Measurements from ENCODE around the gene SMCHD1. TPM values are rescaled to one million over a fixed set of nuclear protein-coding genes. Genes with fewer than 3 reads are reported as not detected.
"Not testable (repeated sequence)": the region's sequence is repeated elsewhere in the genome, so short reads cannot be mapped to it uniquely, and the experiment has no call there.

Gene SMCHD1
- total RNA-seq, 1 experiment from 2014 or later = 84.4 TPM

DNA sequence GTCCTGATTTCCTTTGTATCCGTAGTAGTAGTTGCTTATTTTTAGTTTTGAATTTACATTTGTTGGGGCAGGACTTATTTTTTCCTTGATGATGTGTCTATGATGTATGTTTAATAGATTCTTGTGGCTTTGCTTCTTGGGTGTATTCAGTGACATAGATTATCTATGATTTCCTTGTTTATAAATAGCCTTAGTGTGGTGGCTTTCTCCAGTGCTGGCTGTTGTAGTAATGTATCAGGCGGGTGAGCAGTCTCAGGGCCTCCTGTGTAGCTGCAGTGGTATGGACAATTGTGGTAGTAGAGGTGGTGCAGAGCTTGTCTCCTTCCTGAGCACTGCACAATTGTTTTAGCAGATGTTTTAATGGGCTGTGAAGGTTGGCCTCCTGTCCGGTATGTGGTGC lies 60.5 kb downstream of the SMCHD1 start:
- no peak overlapping the region for H3K27ac ChIP-seq
- H3K4me1 ChIP-seq (replicated peaks) = no peaks in the 10 kb centered on the region
- no peaks in the 10 kb centered on the region for H3K27me3 ChIP-seq (replicated peaks)
- H3K9me3 ChIP-seq (replicated peaks) = no peaks in the 10 kb centered on the region
- H3K4me3 ChIP-seq = no peak overlapping the region
- peaks cover 68% of the 10 kb centered on the region for H3K36me3 ChIP-seq
- DNase-seq (ENCODE audit: low read depth in 1 of 2, low spot score in 2 of 2) = no peak

DNA sequence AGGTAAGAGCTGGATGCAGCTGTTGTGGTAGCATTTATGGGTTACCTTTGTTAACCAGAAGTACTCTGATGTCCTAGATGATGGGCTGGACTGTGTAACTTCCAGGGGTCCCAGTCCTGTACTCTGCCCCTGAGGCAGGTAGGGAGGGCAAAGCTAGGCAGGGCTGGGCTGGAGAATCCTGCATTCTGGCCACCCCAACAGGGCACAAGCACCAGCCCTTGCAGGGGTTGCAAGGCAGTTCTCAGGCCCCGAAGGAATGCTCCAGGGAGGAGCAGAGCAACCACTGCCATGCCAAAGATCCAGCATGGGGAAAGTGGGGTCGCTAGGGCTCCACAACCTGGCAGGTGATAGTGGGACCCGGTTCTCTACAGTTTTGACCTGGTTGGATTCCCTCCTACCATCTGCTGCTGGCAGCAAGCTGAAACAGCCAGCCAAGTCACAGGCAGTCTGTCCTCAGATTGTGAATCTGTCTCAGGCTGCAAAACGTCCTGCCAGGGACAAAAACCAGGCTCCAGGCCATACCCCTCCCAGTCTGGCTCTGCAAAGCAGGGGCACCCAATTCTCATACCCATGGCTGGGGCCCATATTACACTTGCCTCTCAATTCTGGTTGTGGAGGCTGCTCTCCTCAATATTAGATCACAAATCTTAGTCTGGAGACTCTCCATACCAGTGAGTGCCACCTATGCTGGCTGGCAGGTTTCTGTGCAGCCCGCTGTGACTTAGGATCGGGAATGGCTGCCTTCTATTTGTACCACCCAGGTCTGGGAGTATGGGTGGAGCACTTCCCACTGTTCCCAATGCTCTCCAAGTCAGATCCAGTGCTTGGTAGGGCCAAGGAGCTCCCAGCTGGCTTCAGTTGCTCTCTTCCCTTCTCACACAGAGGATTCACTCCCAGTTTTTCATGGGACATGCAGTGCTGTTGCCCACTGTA lies 61.1 kb downstream of the SMCHD1 start:
- no peaks in the 10 kb centered on the region for H3K27me3 ChIP-seq (replicated peaks)

DNA sequence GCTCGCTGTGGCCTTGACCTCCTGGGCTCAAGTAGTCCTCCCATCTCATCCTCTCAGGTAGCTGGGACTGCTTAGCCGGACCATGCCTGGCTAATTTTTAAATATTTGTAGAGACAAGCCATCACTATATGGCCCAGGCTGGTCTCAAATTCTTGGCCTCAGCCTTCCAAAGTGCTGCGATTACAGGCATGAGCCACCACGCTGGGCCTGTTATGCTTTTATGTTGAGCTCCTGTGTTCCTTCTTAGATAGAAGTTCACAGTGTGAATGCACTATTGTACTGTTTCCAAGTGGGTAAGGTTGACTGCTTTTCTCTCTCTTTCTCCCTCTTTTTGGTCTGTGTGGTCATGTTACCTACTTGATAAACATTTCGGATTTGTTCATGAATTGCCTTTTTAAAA lies 61.9 kb downstream of the SMCHD1 start:
- Histone ChIP-seq H3K36me3 (peaks cover 74% of the 10 kb centered on the region), H3K27ac (no peak overlapping the region), H3K4me3 (no peak overlapping the region), H3K9me3 (replicated peaks) (no peaks in the 10 kb centered on the region), H3K27me3 (replicated peaks) (no peaks in the 10 kb centered on the region), H3K4me1 (replicated peaks) (no peaks in the 10 kb centered on the region)
- DNase-seq (ENCODE audit: low read depth in 1 of 2, low spot score in 2 of 2) = no peak

More for the DNA sequence above, 61.1 kb downstream of the SMCHD1 start:
- H3K9me3 ChIP-seq (replicated peaks) = no peaks in the 10 kb centered on the region
- no peaks in the 10 kb centered on the region for H3K4me1 ChIP-seq (replicated peaks)
- no peak overlapping the region for H3K4me3 ChIP-seq
- no peak overlapping the region for H3K27ac ChIP-seq
- no peak for DNase-seq (ENCODE audit: low read depth in 1 of 2, low spot score in 2 of 2)
- peaks cover 72% of the 10 kb centered on the region for H3K36me3 ChIP-seq

DNA sequence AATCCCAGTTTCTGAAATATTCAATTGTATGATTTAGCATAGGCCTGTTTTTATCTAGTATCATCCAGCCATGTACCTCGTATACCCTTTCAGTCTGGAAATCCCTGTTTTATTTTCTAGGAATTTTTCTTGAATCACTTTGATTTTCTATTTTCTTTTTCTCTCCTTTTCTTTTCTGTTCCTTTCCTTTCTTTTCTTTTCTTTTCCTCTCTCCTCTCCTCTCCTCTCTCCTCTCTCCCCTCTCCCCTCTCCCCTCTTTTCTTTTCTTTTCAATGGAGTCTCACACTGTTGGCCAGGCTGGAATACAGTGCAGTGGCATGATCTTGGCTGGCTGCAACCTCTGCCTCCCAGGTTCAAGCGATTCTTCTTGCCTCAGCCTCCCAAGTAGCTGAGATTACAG lies 63.5 kb downstream of the SMCHD1 start:
- Histone ChIP-seq H3K9me3 (replicated peaks) (no peaks in the 10 kb centered on the region), H3K4me3 (no peak overlapping the region), H3K27me3 (replicated peaks) (no peaks in the 10 kb centered on the region), H3K27ac (no peak overlapping the region), H3K4me1 (replicated peaks) (no peaks in the 10 kb centered on the region), H3K36me3 (peaks cover 72% of the 10 kb centered on the region)
- no peak for DNase-seq (ENCODE audit: low read depth in 1 of 2, low spot score in 2 of 2)

DNA sequence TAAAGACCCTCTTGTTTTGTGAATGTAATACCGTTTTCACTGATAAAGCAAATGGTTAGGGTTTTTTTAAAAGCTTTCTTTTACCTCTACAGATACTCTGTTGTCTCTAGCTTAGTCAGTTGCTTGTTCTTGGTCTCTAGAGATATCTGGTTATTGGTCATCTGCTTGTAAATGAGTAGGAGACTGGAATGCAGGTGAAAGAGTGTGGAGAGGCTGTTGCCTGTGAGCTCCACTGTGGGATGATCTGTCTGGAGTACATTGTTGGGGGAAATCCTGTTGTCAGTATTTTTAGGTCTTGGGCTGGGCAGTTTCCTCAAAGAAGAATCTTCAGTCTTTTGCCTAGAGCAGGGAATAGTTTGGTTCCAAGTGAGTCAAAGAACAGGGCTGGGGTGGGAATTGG lies 67.7 kb downstream of the SMCHD1 start:
- no peak for DNase-seq (ENCODE audit: low read depth in 1 of 2, low spot score in 2 of 2)

DNA sequence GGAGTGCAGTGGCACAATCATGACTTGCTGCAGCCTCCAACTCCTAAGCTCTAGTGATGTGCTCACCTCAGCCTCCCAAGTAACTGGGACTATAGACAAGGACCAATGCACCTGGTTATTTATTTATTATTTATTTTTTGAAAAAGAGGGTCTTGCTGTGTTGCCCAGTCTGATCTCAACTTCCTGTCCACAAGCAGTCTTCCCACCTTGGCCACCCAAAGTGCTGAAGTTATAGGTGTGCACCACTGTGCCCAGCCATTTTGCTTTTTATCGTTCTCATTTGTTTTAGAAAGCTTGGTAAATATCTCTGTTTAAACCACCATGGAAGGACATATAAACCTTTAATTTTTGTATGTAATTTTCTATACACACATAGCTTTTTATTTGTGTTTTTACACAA lies 74.2 kb downstream of the SMCHD1 start:
- Histone ChIP-seq H3K36me3 (peaks cover 76% of the 10 kb centered on the region), H3K4me3 (no peak overlapping the region), H3K4me1 (replicated peaks) (no peaks in the 10 kb centered on the region), H3K27me3 (replicated peaks) (no peaks in the 10 kb centered on the region), H3K9me3 (replicated peaks) (no peaks in the 10 kb centered on the region), H3K27ac (no peak overlapping the region)
- no peak for DNase-seq (ENCODE audit: low read depth in 1 of 2, low spot score in 2 of 2)

More for the DNA sequence above, 67.7 kb downstream of the SMCHD1 start:
- Histone ChIP-seq H3K27me3 (replicated peaks) (no peaks in the 10 kb centered on the region), H3K4me1 (replicated peaks) (no peaks in the 10 kb centered on the region), H3K36me3 (peaks cover 70% of the 10 kb centered on the region), H3K4me3 (no peak overlapping the region), H3K27ac (no peak overlapping the region), H3K9me3 (replicated peaks) (no peaks in the 10 kb centered on the region)

DNA sequence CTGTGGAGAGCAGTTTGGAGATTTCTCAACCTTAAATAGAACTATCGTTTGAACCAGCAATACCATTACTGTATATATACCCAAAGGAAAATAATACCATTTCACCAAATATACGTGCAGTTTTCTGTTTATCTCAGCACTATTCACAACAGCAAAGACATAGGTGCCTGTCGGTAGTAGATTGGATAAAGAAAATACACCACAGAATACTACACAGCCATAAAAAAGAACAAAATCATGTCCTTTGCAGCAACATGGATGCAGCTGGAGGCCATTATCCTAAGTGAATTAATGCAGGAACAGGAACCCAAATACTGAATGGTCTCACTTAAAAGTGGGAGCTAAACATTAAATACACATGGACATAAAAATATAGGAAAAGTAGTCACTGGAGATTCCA lies 81.3 kb downstream of the SMCHD1 start:
- H3K27me3 ChIP-seq (replicated peaks) = no peaks in the 10 kb centered on the region
- H3K9me3 ChIP-seq (replicated peaks) = no peaks in the 10 kb centered on the region
- H3K27ac ChIP-seq = no peak overlapping the region
- no peaks in the 10 kb centered on the region for H3K4me1 ChIP-seq (replicated peaks)
- peaks cover 84% of the 10 kb centered on the region for H3K36me3 ChIP-seq
- no peak for DNase-seq (ENCODE audit: low read depth in 1 of 2, low spot score in 2 of 2)
- H3K4me3 ChIP-seq = no peak overlapping the region

DNA sequence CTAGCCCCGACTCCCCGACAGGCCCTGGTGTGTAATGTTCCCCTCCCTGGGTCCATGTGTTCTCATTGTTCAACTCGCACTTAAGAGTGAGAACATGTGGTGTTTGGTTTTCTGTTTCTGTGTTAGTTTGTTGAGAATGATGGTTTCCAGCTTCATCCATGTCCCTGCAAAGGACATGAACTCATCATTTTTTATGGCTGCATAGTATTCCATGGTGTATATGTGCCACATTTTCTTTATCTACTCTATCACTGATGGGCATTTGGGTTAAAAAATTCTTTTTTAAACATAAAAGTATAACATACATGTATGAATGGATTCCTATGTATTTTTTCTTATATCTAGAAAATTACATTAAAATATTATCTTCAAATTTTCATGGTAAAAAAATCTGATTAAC lies 84.6 kb downstream of the SMCHD1 start:
- not testable (repeated sequence) for H3K4me1 ChIP-seq (replicated peaks); H3K27ac ChIP-seq; H3K9me3 ChIP-seq (replicated peaks); DNase-seq (ENCODE audit: low read depth in 1 of 2, low spot score in 2 of 2); H3K4me3 ChIP-seq; H3K27me3 ChIP-seq (replicated peaks)
- peaks cover 82% of the 10 kb centered on the region for H3K36me3 ChIP-seq

DNA sequence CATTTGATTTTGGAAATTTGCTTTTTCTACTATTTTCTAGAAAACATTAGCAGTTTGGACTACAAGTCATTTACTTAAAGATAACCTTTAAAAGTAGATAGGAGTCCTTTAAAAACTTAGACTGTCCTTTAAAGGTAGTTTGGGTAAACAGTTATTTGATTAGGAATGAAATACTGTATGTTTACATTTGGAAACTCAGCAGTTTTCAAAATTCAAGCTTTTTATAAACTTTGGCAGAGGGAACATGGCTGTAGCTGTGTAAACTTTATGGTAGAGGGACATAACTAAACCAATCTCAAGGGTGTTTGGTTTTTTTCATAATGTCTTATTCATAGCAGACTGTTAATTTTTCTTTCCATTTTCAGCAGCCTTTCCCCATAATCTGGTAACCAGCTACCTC lies 90.7 kb downstream of the SMCHD1 start:
- no peaks in the 10 kb centered on the region for H3K4me1 ChIP-seq (replicated peaks)
- no peaks in the 10 kb centered on the region for H3K9me3 ChIP-seq (replicated peaks)
- H3K27me3 ChIP-seq (replicated peaks) = no peaks in the 10 kb centered on the region
- DNase-seq (ENCODE audit: low read depth in 1 of 2, low spot score in 2 of 2) = no peak
- no peak overlapping the region for H3K27ac ChIP-seq
- H3K36me3 ChIP-seq = peaks cover 86% of the 10 kb centered on the region
- no peak overlapping the region for H3K4me3 ChIP-seq

DNA sequence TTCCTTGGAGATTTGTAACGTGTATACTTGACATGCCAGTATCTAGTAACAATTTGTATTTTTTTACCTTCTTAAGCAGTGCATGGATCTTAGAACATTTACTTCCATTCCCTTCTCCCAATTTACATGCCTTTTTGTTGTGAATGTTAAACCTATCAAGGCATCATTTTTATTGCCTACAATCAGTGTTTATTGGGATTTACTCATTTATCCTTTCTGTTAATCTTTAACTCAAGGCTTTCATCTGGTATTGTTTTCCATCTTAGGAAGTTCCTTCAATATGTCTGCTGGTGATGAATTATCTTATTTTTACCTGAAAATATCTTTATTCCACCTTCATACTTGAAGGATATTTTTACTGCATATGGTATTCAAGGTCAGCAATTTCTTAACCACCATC lies 102.8 kb downstream of the SMCHD1 start:
- no peak for DNase-seq (ENCODE audit: low read depth in 1 of 2, low spot score in 2 of 2)
- no peak overlapping the region for H3K4me3 ChIP-seq
- H3K9me3 ChIP-seq (replicated peaks) = no peaks in the 10 kb centered on the region
- H3K27ac ChIP-seq = no peak overlapping the region
- no peaks in the 10 kb centered on the region for H3K4me1 ChIP-seq (replicated peaks)
- H3K27me3 ChIP-seq (replicated peaks) = no peaks in the 10 kb centered on the region
- H3K36me3 ChIP-seq = peaks cover 38% of the 10 kb centered on the region

DNA sequence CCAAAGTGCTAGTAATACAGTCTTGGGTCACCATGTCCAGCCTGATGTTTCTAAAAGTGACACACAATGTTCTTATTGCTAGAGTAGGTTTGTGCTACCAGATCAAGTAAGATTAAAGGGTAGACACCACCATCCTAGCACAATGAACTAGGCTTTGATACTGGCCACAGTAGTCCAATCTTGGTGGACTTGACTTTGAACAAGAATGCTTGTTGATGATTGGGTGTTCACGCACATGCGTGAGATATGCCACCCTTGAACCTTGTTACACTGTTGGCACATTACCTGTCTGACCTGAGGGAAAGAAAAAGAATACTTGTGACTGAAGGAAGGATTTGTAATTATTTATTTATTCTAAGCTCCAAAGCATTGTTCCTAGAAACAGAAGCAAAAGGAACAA lies 119.1 kb downstream of the SMCHD1 start:
- Histone ChIP-seq H3K27ac (no peak overlapping the region), H3K9me3 (replicated peaks) (no peaks in the 10 kb centered on the region), H3K36me3 (peaks cover 78% of the 10 kb centered on the region), H3K27me3 (replicated peaks) (no peaks in the 10 kb centered on the region), H3K4me3 (no peak overlapping the region), H3K4me1 (replicated peaks) (no peaks in the 10 kb centered on the region)
- DNase-seq (ENCODE audit: low read depth in 1 of 2, low spot score in 2 of 2) = no peak

DNA sequence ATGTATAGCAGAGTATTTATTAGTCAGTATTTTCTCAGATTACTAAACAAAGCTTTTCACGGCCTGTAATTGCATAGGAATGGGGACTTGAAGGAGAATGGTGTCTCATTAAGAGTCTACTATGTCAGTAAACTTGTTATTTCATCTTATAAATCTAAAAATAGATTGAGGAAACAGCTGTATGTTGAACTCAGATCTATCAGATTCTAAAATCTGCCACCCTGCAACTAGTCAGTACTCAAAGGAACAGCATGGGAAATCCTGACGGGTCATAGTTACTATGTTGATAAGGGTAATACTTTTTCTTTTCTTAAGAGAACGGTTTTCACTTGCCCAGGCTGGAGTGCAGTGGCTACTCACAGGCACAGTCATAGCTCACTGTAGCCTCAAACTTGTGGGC lies 121.1 kb downstream of the SMCHD1 start:
- H3K9me3 ChIP-seq (replicated peaks) = no peaks in the 10 kb centered on the region
- H3K4me1 ChIP-seq (replicated peaks) = no peaks in the 10 kb centered on the region
- no peak overlapping the region for H3K4me3 ChIP-seq
- no peak for DNase-seq (ENCODE audit: low read depth in 1 of 2, low spot score in 2 of 2)
- H3K27ac ChIP-seq = no peak overlapping the region
- H3K27me3 ChIP-seq (replicated peaks) = no peaks in the 10 kb centered on the region
- peaks cover 71% of the 10 kb centered on the region for H3K36me3 ChIP-seq

DNA sequence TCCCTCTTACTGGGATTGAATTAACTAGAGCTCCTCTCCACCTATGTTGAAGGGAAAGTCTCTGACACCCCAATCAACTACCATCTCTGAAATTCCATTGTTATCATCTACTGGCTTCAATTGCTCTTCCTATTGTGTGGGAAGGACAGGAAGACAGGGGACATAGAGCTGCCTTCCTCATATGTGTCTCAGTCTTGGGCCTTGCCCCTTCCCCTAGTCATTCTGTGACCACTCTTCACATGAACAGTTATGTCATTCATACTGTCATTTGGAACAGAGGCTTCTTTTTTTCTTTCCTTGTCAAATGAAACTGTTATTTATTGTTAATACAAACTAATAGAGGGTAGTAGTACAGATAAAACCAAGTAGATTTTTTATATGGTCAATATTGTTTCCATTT lies 121.7 kb downstream of the SMCHD1 start:
- Histone ChIP-seq H3K36me3 (peaks cover 74% of the 10 kb centered on the region), H3K27me3 (replicated peaks) (no peaks in the 10 kb centered on the region), H3K4me1 (replicated peaks) (no peaks in the 10 kb centered on the region), H3K9me3 (replicated peaks) (no peaks in the 10 kb centered on the region), H3K4me3 (no peak overlapping the region), H3K27ac (no peak overlapping the region)
- no peak for DNase-seq (ENCODE audit: low read depth in 1 of 2, low spot score in 2 of 2)

DNA sequence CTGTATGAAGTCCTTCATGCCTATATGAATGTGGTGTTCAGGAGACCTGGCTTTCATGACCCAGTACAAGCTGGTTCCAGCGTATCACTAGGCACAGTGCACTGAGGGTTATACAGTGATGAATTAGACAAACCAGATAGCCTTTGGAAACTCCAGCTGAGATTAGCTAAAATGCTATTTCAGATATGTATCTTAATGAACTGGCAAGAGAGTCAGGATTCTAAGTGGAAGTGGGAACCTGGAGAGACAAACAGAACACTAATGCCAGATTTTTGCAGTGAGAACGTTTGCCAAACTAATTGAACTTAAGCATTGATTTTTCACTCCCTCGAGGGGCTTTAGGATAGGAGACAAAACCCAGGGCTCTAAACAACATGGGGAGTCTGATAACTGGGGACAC lies 125.2 kb downstream of the SMCHD1 start:
- H3K9me3 ChIP-seq (replicated peaks) = no peaks in the 10 kb centered on the region
- no peak overlapping the region for H3K4me3 ChIP-seq
- H3K27ac ChIP-seq = no peak overlapping the region
- no peaks in the 10 kb centered on the region for H3K27me3 ChIP-seq (replicated peaks)
- H3K36me3 ChIP-seq = peaks cover 79% of the 10 kb centered on the region
- no peak for DNase-seq (ENCODE audit: low read depth in 1 of 2, low spot score in 2 of 2)
- no peaks in the 10 kb centered on the region for H3K4me1 ChIP-seq (replicated peaks)

DNA sequence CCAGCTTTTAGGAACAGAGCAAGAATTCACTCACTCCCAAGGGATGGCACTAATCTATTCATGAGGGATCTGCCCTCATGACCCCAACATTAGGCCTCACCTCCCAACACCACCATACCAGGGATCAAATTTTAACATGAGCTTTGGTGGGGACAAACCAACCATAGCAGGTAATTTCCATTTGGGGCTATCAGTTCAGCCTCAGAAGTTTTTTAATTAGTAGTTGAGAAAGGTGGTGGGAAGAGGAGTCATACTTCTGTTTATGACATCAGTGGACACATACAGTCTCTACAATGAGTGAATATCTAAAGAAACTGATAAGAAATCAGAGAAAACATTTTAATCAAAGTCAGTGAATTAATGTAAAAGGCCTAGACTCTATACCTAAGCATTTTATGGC lies 131.7 kb downstream of the SMCHD1 start:
- no peak for DNase-seq (ENCODE audit: low read depth in 1 of 2, low spot score in 2 of 2)
- Histone ChIP-seq H3K27me3 (replicated peaks) (no peaks in the 10 kb centered on the region), H3K27ac (no peak overlapping the region), H3K9me3 (replicated peaks) (no peaks in the 10 kb centered on the region), H3K36me3 (peaks cover 71% of the 10 kb centered on the region), H3K4me1 (replicated peaks) (no peaks in the 10 kb centered on the region), H3K4me3 (no peak overlapping the region)
